Measurements from ENCODE around the gene ARHGAP10.
"Not testable (repeated sequence)": the region's sequence is repeated elsewhere in the genome, so short reads cannot be mapped to it uniquely, and the experiment has no call there.

ARHGAP10 gene

GRCh38 chr4:147901388-147901787, 169.5 kb downstream of the ARHGAP10 start:
- no peak for DNase-seq (ENCODE audit: low read depth)

- no peak for DNase-seq (ENCODE audit: low read depth)
These were observed 170.0 kb downstream of the ARHGAP10 start for GRCh38 chr4:147901916-147902315.

- DNase-seq (ENCODE audit: low read depth), result no peak
These were observed 177.3 kb downstream of the ARHGAP10 start for GRCh38 chr4:147909225-147909624.

GRCh38 chr4:147910315-147910714, 178.4 kb downstream of the ARHGAP10 start:
- no peak for DNase-seq (ENCODE audit: low read depth)

- DNase-seq (ENCODE audit: low read depth), result not testable (repeated sequence)
These were observed 180.2 kb downstream of the ARHGAP10 start for GRCh38 chr4:147912106-147912505.

- no peak for DNase-seq (ENCODE audit: low read depth)
These were observed 181.2 kb downstream of the ARHGAP10 start for GRCh38 chr4:147913137-147913536.

- DNase-seq (ENCODE audit: low read depth), result no peak
These were observed 184.5 kb downstream of the ARHGAP10 start for GRCh38 chr4:147916351-147916750.

GRCh38 chr4:147923381-147923780, 191.5 kb downstream of the ARHGAP10 start:
- no peak for DNase-seq (ENCODE audit: low read depth)

- no peak for DNase-seq (ENCODE audit: low read depth)
These were observed 192.0 kb downstream of the ARHGAP10 start for GRCh38 chr4:147923854-147924253.

- no peak for DNase-seq (ENCODE audit: low read depth)
These were observed 192.9 kb downstream of the ARHGAP10 start for GRCh38 chr4:147924604-147925412.

- no peak for DNase-seq (ENCODE audit: low read depth)
These were observed 195.7 kb downstream of the ARHGAP10 start for GRCh38 chr4:147927377-147928137.

- no peak for DNase-seq (ENCODE audit: low read depth)
These were observed 196.5 kb downstream of the ARHGAP10 start for GRCh38 chr4:147928400-147928799.

GRCh38 chr4:147929746-147930145, 197.9 kb downstream of the ARHGAP10 start:
- no peak for DNase-seq (ENCODE audit: low read depth)

- DNase-seq (ENCODE audit: low read depth), result no peak
These were observed 201.4 kb downstream of the ARHGAP10 start for GRCh38 chr4:147933316-147933715.

- no peak for DNase-seq (ENCODE audit: low read depth)
These were observed 201.9 kb downstream of the ARHGAP10 start for GRCh38 chr4:147933779-147934178.

- DNase-seq (ENCODE audit: low read depth), result no peak
These were observed 206.6 kb downstream of the ARHGAP10 start for GRCh38 chr4:147938496-147938895.

GRCh38 chr4:147940171-147940570, 208.3 kb downstream of the ARHGAP10 start:
- DNase-seq (ENCODE audit: low read depth), result no peak

GRCh38 chr4:147941373-147941772, 209.5 kb downstream of the ARHGAP10 start:
- no peak for DNase-seq (ENCODE audit: low read depth)

- DNase-seq (ENCODE audit: low read depth), result no peak
These were observed 210.8 kb downstream of the ARHGAP10 start for GRCh38 chr4:147942729-147943128.

GRCh38 chr4:147943159-147943638, 211.3 kb downstream of the ARHGAP10 start:
- DNase-seq (ENCODE audit: low read depth), result no peak

GRCh38 chr4:147944249-147944648, 212.4 kb downstream of the ARHGAP10 start:
- DNase-seq (ENCODE audit: low read depth), result no peak

- no peak for DNase-seq (ENCODE audit: low read depth)
These were observed 212.9 kb downstream of the ARHGAP10 start for GRCh38 chr4:147944670-147945260.

GRCh38 chr4:147948336-147948735, 216.4 kb downstream of the ARHGAP10 start:
- DNase-seq (ENCODE audit: low read depth), result no peak

All from stimulated activated CD8-positive, alpha-beta memory T cell treated with anti-CD3 and anti-CD28 coated beads, Interleukin-12 subunit alpha, Interleukin-12 subunit beta, amount 100 ng/mL, for 4 hours (primary cell).